OCI-LY1 (cell line): Measurements from ENCODE around the gene SRRM2.

ENCODE experiments used
- CTCF ChIP-seq: fragments of 200-600 bp; sonication (generic), shearing (Covaris generic); IDR thresholded peaks from 2 replicates; pipeline ENCODE4 v1.5.1; 2017; ENCODE audit warnings: mild to moderate bottlenecking, antibody characterized with exemption, low read length, moderate library complexity, mixed read lengths
- EZH2 ChIP-seq: fragments of 200-600 bp; sonication (generic), shearing (Covaris generic); IDR thresholded peaks from 2 replicates; pipeline ENCODE4 v1.8.0; 2017; ENCODE audit warnings: borderline replicate concordance, mixed run types, mild to moderate bottlenecking, antibody characterized with exemption, low read length, moderate library complexity, mixed read lengths

- no peak for TF ChIP-seq CTCF
- TF ChIP-seq EZH2, result no peak
Observed at GRCh38 chr16:2745961-2746360, 6.5 kb upstream of the SRRM2 start.
